Renal cortex interstitium (tissue), 11 donors: ENCODE measurements around the gene LRRC14B. TPM values are rescaled to one million over a fixed set of nuclear protein-coding genes. Genes with fewer than 3 reads are reported as not detected.
A peak's percentile ranks its signal among the peaks of the same experiment; 100 is the strongest.

ENCODE experiments used
- DNase-seq, 11 donors: peaks; one replicate each; pipeline ENCODE4 v3.0.0-alpha.2; 2013; ENCODE audit warnings: low read depth in 9 of 11, low spot score in 4 of 11; ENCODE audit errors: extremely low read depth in 1 of 11
- polyA plus RNA-seq, 3 donors: library from polyadenylated mRNA; unstranded; fragments of 120-200 nt; gene quantifications; one replicate each; pipeline ENCODE4 v1.2.1, GENCODE V29; 2013; ENCODE audit not compliant: insufficient read length in 3 of 3

Gene LRRC14B
- polyA plus RNA-seq, 3 donors: 0.13 TPM; not detected in 2

GRCh38 chr5:187042-187431, 4.3 kb upstream of the LRRC14B start:
- DNase-seq: no peak

GRCh38 chr5:187617-188451, 3.5 kb upstream of the LRRC14B start:
- no peak for DNase-seq

GRCh38 chr5:188488-189481, 2.5 kb upstream of the LRRC14B start:
- DNase-seq: peak; percentile 52 to 84 (median 78)

GRCh38 chr5:189486-189885, 1.8 kb upstream of the LRRC14B start:
- no peak for DNase-seq

- DNase-seq: no peak
Measured at GRCh38 chr5:189976-190365, 1.3 kb upstream of the LRRC14B start.

- DNase-seq: no peak
Measured at GRCh38 chr5:190366-191035, 794 bp upstream of the LRRC14B start.

- DNase-seq: no peak
Measured at GRCh38 chr5:191949-192690, 825 bp downstream of the LRRC14B start.

- no peak for DNase-seq
Measured at GRCh38 chr5:192691-192969, 1.3 kb downstream of the LRRC14B start.

GRCh38 chr5:192970-193831, 1.9 kb downstream of the LRRC14B start:
- DNase-seq: no peak

GRCh38 chr5:194102-194501, 2.8 kb downstream of the LRRC14B start:
- DNase-seq: no peak

- no peak for DNase-seq
Measured at GRCh38 chr5:194603-195209, 3.4 kb downstream of the LRRC14B start.

GRCh38 chr5:195401-196160, 4.3 kb downstream of the LRRC14B start:
- no peak for DNase-seq

GRCh38 chr5:196350-196749, 5.1 kb downstream of the LRRC14B start:
- DNase-seq: no peak

- peak in 1 of 11 donors; percentile 38 for DNase-seq
Measured at GRCh38 chr5:197031-197430, 5.7 kb downstream of the LRRC14B start.

- no peak for DNase-seq
Measured at GRCh38 chr5:197892-198489, 6.7 kb downstream of the LRRC14B start.

- DNase-seq: no peak
Measured at GRCh38 chr5:198516-199196, 7.4 kb downstream of the LRRC14B start.
